Muscle of leg (tissue), 11 donors: ENCODE results near the gene TFAP2A. TPM values are rescaled to one million over a fixed set of nuclear protein-coding genes. Genes with fewer than 3 reads are reported as not detected.

ENCODE experiments used
- DNase-seq: peaks from one replicate; pipeline ENCODE4 v3.0.0; 2013
- H3K27ac ChIP-seq: one replicate; pipeline ENCODE4 v1.5.1; 2013; ENCODE audit warnings: mild to moderate bottlenecking, low read length, control low read depth
- H3K27me3 ChIP-seq: one replicate; pipeline ENCODE4 v1.6.1; 2013; ENCODE audit warnings: low read length; ENCODE audit not compliant: control insufficient read depth, insufficient read depth
- H3K36me3 ChIP-seq: one replicate; pipeline ENCODE4 v1.6.1; 2013; ENCODE audit warnings: low read length; ENCODE audit not compliant: control insufficient read depth, insufficient read depth
- H3K4me1 ChIP-seq: one replicate; pipeline ENCODE4 v1.6.1; 2013; ENCODE audit warnings: low read length; ENCODE audit not compliant: control insufficient read depth, insufficient read depth
- H3K4me3 ChIP-seq: one replicate; pipeline ENCODE4 v1.5.1; 2013; ENCODE audit warnings: low read length, control low read depth
- H3K9me3 ChIP-seq: replicated peaks from 2 replicates; pipeline ENCODE4 v1.6.1; 2013; ENCODE audit warnings: low read depth, low read length; ENCODE audit not compliant: control insufficient read depth
- WGBS: methylation state at CpG from one replicate; pipeline ENCODE4 v1.1.5; 2013; ENCODE audit warnings: missing lambda C conversion rate; ENCODE audit not compliant: insufficient coverage; 5-methylcytosine and 5-hydroxymethylcytosine counted together
- polyA plus RNA-seq, 8 donors: library from polyadenylated mRNA; unstranded; fragments of 120-200 nt; gene quantifications; one replicate each; pipeline versions ENCODE4 v1.2.1 to v1.2.3, GENCODE V29; 2013; ENCODE audit warnings: inconsistent platforms in 1 of 8, low replicate concordance in 1 of 8; ENCODE audit not compliant: insufficient read length in 8 of 8, insufficient read depth in 1 of 8
- total RNA-seq: library from RNA; stranded (reverse); fragments of 120-200 nt; gene quantifications from one replicate; pipeline ENCODE4 v1.2.4, GENCODE V29; 2013

Gene TFAP2A
- total and polyA plus RNA-seq, 9 donors: 0.13 to 11.4 (median 0.46) TPM

- H3K27me3 ChIP-seq: peaks cover 100% of the 10 kb centered on the region
- no peaks in the 10 kb centered on the region for H3K36me3 ChIP-seq
- WGBS: 0% methylated on average over 23 of the region's 31 CpGs
- DNase-seq: no peak
- peaks cover 2% of the 10 kb centered on the region for H3K9me3 ChIP-seq
- no peak overlapping the region for H3K4me3 ChIP-seq
- peaks cover 14% of the 10 kb centered on the region for H3K4me1 ChIP-seq
- no peak overlapping the region for H3K27ac ChIP-seq
These were observed 5.1 kb upstream of the TFAP2A start for GRCh38 chr6:10419749-10420545.

- under 1% methylated on average over 44 of the region's 56 CpGs for WGBS
These were observed 4.2 kb upstream of the TFAP2A start for GRCh38 chr6:10418862-10419748.

GRCh38 chr6:10418361-10418861 is 3.5 kb upstream of the TFAP2A start:
- no peak overlapping the region for H3K27ac ChIP-seq
- peaks cover 2% of the 10 kb centered on the region for H3K9me3 ChIP-seq
- no peak for DNase-seq
- H3K4me3 ChIP-seq: no peak overlapping the region
- WGBS: 42% methylated on average over 13 of the region's 18 CpGs
- H3K36me3 ChIP-seq: no peaks in the 10 kb centered on the region
- H3K4me1 ChIP-seq: peaks cover 28% of the 10 kb centered on the region
- H3K27me3 ChIP-seq: peaks cover 100% of the 10 kb centered on the region

More at GRCh38 chr6:10418862-10419748, 4.2 kb upstream of the TFAP2A start:
- DNase-seq: no peak
- no peak overlapping the region for H3K27ac ChIP-seq
- H3K36me3 ChIP-seq: no peaks in the 10 kb centered on the region
- H3K4me3 ChIP-seq: no peak overlapping the region
- H3K4me1 ChIP-seq: peaks cover 22% of the 10 kb centered on the region
- H3K27me3 ChIP-seq: peaks cover 100% of the 10 kb centered on the region
- peaks cover 2% of the 10 kb centered on the region for H3K9me3 ChIP-seq

- Histone ChIP-seq H3K27ac (no peak overlapping the region), H3K27me3 (peaks cover 100% of the 10 kb centered on the region), H3K9me3 (peaks cover 2% of the 10 kb centered on the region), H3K36me3 (no peaks in the 10 kb centered on the region), H3K4me3 (no peak overlapping the region), H3K4me1 (peaks cover 35% of the 10 kb centered on the region)
- 42% methylated on average over 15 of the region's 18 CpGs for WGBS
- DNase-seq: no peak
These were observed 2.8 kb upstream of the TFAP2A start for GRCh38 chr6:10417681-10418104.

DNA sequence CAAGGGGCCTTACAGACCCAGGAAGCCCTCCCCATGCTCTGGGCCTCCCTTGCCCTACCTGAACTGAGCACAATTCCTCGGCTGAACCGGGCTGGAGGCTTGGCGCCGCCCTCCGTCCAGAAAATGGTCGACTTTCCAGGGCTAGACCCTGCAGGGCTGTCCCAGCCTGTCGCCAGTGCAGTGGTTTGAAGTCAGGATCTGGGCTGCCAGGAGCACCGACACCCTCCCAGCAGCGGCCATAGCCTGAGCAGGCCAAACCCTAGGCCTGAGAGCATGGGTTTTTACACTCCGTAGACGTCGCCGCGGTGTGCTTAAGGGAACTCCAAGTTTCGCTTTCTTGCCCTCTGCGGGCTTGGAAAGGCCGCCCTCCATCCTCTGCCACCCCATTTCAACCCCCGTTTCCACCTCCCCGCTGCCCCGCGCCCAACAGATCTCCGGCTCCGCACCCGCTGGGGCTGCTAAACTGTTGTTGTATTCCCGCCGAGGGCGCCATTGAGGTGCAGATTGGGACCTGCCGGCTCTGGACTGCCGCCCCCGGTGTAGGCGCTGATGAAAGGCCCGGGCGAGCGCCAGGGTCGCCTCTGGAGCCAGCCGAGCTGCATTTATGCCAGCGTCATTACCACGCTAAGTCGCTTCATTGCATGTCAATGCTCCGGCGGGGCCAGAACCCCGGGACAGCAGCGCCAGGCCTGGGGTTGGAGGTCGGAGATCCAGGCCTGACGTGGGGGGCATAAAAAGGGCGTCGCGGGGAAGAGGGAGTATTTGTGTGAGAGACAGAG is 2.2 kb upstream of the TFAP2A start:
- Histone ChIP-seq H3K9me3 (peaks cover 2% of the 10 kb centered on the region), H3K4me1 (peaks cover 36% of the 10 kb centered on the region), H3K4me3 (no peak overlapping the region)

GRCh38 chr6:10416516-10416862 is 1.6 kb upstream of the TFAP2A start:
- DNase-seq: no peak
- Histone ChIP-seq H3K27me3 (peaks cover 99% of the 10 kb centered on the region), H3K27ac (no peak overlapping the region), H3K36me3 (no peaks in the 10 kb centered on the region), H3K4me1 (peaks cover 41% of the 10 kb centered on the region), H3K4me3 (no peak overlapping the region), H3K9me3 (peaks cover 2% of the 10 kb centered on the region)
- 43% methylated on average over 1 of the region's 5 CpGs for WGBS

More for the DNA sequence above, 2.2 kb upstream of the TFAP2A start:
- WGBS: 12% methylated on average over 48 of the region's 48 CpGs
- Histone ChIP-seq H3K27me3 (peaks cover 99% of the 10 kb centered on the region), H3K27ac (no peak overlapping the region), H3K36me3 (no peaks in the 10 kb centered on the region)
- no peak for DNase-seq

GRCh38 chr6:10415617-10416480 is 975 bp upstream of the TFAP2A start:
- no peak overlapping the region for H3K27ac ChIP-seq
- peaks cover 2% of the 10 kb centered on the region for H3K9me3 ChIP-seq
- DNase-seq: no peak
- peaks cover 99% of the 10 kb centered on the region for H3K27me3 ChIP-seq
- no peak overlapping the region for H3K4me3 ChIP-seq
- H3K4me1 ChIP-seq: peaks cover 44% of the 10 kb centered on the region
- no peaks in the 10 kb centered on the region for H3K36me3 ChIP-seq
- 9% methylated on average over 28 of the region's 36 CpGs for WGBS

DNA sequence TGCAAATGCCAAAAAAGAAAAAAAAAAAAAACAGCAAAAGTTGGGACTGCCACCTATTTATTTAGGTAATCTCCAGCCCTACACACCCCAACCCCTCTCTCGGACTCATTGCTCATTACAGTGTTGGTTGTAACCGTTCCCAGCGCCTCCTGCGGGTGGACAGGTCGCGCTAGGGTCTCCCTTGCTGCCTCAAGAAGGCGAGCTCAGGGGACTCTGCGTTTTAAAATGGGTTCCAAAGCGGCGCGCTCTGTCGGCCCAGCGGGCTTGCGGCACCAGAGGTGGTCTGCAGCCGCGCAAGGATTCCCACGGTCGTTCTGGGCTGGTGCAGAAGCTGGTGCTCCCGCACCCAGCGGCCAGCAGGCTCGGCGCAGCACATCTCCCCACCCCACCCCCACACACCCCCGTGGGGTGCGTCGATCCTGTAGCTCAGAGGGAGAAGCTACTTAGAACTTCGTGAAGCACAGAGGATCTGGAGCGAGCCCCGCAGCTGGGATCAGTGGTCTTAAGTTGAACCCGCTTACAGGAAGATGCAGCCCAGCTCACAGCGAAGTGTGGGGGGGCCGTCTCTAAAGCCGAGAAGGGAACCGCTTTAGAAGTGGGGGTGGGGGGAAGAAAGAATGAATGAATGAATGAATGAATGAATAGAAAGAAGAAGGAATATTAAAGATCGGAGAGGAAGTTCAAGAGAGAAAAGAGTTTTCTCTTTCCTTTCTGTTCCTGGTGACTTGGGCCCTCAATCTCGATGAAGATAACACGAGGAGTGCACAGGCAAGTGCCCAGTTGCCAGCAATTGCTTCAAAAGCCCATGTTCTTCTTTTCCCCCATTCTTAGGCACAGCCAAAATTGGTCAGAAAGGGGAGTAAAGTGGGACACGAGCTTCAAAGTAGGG is 780 bp downstream of the TFAP2A start:
- Histone ChIP-seq H3K4me1 (peaks cover 44% of the 10 kb centered on the region), H3K36me3 (no peaks in the 10 kb centered on the region), H3K27ac (no peak overlapping the region), H3K9me3 (peaks cover 2% of the 10 kb centered on the region), H3K27me3 (peaks cover 99% of the 10 kb centered on the region), H3K4me3 (no peak overlapping the region)
- DNase-seq: no peak
- 0% methylated on average over 22 of the region's 37 CpGs for WGBS
